GM10248 (cell line): ENCODE measurements around the gene MLANA.

Experiments
- CTCF ChIA-PET: fragments of 300-600 bp; sonication (Branson Sonifier 250); formaldehyde crosslinking; extraction: SDS; loops from one replicate; lab custom pipeline; 2021; ENCODE audit warnings: antibody characterized with exemption; lab: Yijun Ruan, JAX
- POLR2A ChIA-PET: fragments of 350-650 bp; sonication (Branson Sonifier 250); formaldehyde crosslinking; extraction: SDS; loops from one replicate; lab custom pipeline; 2020; ENCODE audit warnings: antibody characterized with exemption; lab: Yijun Ruan, JAX
- DNase-seq: peaks from one replicate; pipeline ENCODE4 v3.0.0; 2012; ENCODE audit errors: extremely low spot score
- TF ChIP-seq, protein P1 (sequence below): IDR thresholded peaks from 2 replicates; pipeline ENCODE4 v1.5.1; 2012; ENCODE audit warnings: mild to moderate bottlenecking, low read depth; ENCODE audit errors: extremely low read depth, missing control alignments, control extremely low read depth

MLANA gene

DNA sequence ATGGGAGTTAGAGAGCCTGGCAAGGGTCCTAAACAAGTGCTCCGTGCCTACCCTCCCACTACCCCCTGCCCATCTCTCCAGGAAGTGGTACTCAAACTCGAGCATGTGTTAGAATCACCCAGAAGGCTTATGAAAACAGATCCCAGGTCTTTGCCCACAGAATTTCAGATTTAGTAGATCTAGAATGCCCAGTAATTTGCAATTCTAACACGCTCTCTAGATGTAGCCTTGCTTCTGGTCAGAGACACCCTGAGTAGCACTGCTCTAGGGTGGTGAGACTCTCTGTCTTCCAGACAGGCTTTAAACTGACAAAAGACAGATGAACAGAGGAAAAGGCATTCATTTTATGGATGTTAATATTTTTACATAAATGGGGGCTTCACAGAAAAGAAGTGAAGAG lies 37.1 kb upstream of the MLANA start:
- ChIA-PET POLR2A (no interaction called here), CTCF (interaction anchor here (2.0 to 2.7 kb wide), 3 partner anchors 21 to 33 kb away, joined by 5 to 14 read pairs (median 6); partner anchors contain the start of gene ERMP1)
- TF ChIP-seq, protein P1, sequence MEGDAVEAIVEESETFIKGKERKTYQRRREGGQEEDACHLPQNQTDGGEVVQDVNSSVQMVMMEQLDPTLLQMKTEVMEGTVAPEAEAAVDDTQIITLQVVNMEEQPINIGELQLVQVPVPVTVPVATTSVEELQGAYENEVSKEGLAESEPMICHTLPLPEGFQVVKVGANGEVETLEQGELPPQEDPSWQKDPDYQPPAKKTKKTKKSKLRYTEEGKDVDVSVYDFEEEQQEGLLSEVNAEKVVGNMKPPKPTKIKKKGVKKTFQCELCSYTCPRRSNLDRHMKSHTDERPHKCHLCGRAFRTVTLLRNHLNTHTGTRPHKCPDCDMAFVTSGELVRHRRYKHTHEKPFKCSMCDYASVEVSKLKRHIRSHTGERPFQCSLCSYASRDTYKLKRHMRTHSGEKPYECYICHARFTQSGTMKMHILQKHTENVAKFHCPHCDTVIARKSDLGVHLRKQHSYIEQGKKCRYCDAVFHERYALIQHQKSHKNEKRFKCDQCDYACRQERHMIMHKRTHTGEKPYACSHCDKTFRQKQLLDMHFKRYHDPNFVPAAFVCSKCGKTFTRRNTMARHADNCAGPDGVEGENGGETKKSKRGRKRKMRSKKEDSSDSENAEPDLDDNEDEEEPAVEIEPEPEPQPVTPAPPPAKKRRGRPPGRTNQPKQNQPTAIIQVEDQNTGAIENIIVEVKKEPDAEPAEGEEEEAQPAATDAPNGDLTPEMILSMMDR = no peak
- DNase-seq = no peak

DNA sequence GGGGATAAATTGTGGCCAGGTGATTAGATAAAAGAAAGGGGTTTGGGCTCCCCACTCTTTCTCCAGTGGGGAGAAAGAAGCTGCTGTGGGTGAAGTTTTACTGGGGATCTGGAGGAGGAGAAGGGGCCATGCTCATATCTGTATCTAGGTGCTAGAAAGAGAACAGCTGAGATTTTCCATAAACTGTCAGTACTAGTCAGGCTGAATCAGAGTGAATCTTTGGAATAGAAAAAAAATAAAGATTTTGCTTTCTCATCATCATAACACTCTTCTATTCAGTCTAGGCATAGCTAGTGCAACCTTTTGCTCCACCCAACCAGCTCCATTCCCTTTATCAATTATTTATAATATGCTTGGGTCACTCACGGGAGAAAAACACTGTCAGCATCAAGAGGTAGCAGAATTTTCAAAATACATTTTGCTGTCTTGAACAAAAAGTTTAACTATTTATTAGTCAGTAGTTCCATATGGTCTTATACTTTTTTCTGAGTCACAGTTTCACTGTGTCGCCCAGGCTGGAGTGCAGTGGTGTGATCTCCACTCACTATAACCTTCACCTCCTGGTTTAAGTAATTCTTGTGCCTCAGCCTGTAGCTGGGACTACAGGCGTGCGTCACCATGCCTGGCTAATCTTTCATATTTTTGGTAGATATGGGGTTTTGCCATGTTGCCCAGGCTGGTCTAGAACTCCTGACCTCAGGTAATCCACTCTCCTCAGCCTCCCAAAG lies 36.5 kb upstream of the MLANA start:
- ChIA-PET POLR2A (no interaction called here), CTCF (interaction anchor here (0.9 to 2.7 kb wide), 7 partner anchors 14 to 66 kb away, joined by 3 to 14 read pairs (median 5); partner anchors contain the start of gene ERMP1)
- TF ChIP-seq, protein P1 = no peak
- no peak for DNase-seq

DNA sequence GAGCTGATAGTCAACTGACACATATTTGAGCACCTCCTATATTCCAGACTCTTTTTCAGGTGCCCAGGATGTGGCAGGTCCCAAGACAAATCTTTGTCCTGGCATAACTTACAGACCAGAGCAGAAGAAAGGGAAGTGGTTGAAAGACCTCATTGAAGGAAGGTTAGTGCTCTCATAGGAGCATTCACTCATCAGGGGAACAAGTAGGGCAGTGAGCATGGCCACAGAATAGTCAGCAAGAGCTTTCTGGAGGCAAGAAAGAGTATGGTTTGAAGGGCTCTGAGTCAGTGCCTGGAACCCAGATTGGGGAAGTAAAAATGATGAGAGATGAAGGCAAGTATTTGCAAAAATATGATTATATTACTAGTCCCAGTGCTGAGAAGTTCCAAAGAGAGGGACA lies 32.8 kb upstream of the MLANA start:
- no peak for DNase-seq
- ChIA-PET POLR2A (no interaction called here), CTCF (interaction anchor here (0.7 to 4.4 kb wide), 8 partner anchors 8 to 166 kb away, joined by 3 to 27 read pairs (median 3); partner anchors contain the start of gene ERMP1)
- TF ChIP-seq, protein P1 = no peak

DNA sequence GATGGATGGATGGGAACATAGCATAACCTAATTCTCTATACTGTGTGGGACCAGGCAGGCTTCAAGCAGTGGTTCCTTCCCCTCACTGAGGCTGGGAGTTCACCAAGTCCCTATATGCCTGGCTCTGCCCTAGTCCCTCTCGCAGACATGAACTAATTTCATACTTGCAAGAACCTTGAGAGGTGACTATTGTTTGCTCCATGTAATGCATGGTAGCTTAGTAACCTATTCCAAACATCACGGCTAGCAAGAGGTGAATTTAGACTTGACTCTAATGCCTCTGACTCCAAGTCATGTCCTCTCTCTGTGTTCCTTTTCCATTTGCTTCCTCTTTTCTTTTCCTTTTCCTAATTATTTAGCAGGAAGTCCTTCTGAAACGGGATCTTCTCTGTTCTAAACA lies 31.9 kb upstream of the MLANA start:
- DNase-seq = no peak
- CTCF ChIA-PET = interaction anchor here (1.3 to 4.4 kb wide), 4 partner anchors 9 to 28 kb away, joined by 3 to 27 read pairs (median 14); partner anchors contain the start of gene ERMP1
- TF ChIP-seq, protein P1 = no peak
- POLR2A ChIA-PET = no interaction called here

DNA sequence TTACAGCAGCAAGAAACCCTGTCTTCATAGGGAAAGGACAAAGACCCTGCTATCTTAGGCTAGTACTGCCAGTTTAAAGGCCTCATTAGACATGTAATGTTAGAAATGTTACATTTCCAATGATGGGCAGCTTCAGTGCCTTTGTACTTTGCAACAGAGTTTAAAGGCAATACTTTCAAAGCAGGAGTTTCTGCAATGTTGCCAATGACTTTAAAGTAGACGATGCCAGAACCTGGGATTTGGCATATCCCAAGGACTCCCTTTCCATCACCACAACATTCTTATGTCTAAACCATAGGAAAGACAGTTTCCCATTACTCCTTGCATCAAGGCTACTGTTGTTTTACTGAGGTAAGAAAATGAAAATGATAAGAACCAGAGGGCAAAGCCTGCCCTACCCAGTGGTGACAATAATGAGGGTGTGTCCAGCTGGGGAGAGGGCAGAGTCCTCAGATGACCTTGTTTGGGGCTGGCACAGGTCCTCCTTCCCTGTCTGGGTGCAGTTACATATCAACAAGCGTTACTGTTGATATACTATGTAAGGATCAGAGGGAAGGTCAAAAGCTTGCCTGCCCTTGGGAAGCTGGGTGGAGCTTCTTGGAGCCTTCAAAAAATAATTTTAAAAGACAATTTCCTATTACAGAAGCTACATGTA lies 27.5 kb upstream of the MLANA start:
- no peak for DNase-seq
- ChIA-PET POLR2A (no interaction called here), CTCF (interaction anchor here (1.3 to 4.2 kb wide), 6 partner anchors 8 to 31 kb away, joined by 3 to 20 read pairs (median 4); partner anchors contain the start of gene ERMP1)
- TF ChIP-seq, protein P1 = no peak

DNA sequence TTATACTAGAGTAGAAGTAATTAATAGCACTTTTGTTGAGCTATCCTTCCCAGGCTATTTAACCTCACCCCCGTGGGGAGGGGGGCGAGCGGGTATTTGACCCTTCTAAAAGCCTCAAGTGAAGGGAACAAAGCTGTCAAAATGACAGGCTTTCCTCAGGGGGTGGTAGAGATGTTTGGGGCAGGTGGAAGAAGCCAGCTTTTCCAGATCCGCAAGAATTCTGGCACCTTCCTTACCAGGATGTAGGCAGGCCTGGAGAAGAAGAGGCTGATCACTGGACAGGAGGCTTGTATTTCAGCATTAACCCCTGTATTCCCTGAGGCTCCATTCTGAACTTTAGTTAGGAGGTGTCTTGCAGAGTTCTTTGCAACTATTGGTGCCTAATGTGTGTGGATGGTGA lies 26.2 kb upstream of the MLANA start:
- DNase-seq = no peak
- POLR2A ChIA-PET = no interaction called here
- CTCF ChIA-PET = interaction anchor here (0.7 to 4.2 kb wide), 4 partner anchors 10 to 22 kb away, joined by 3 to 20 read pairs (median 4); no protein-coding TSS in a partner anchor
- TF ChIP-seq, protein P1 = no peak
